GM12878 (cell line): ENCODE results near the gene IFNAR2. TPM values are rescaled to one million over a fixed set of nuclear protein-coding genes. Genes with fewer than 3 reads are reported as not detected.

Source experiments
- ATAC-seq: fragments of 200-7000 bp; cut with Tn5 transposase; 3 replicates; pipeline ENCODE4 v1.9.1; 2020; ENCODE audit warnings: mild to moderate bottlenecking, moderate library complexity
- BruUV-seq: library from RNA; stranded (reverse); fragments of 400-500 nt; replicated peaks from 2 replicates; lab custom pipeline; 2021; lab: Mats Ljungman, UMichigan
- CTCF ChIA-PET: fragments of 300-600 bp; sonication (Branson Sonifier 250); formaldehyde crosslinking; extraction: SDS; loops from one replicate; lab custom pipeline; 2021; ENCODE audit warnings: inconsistent platforms; lab: Yijun Ruan, JAX
- POLR2A ChIA-PET: fragments of 350-600 bp; formaldehyde crosslinking; extraction: SDS; loops from one replicate; lab custom pipeline; 2021; ENCODE audit warnings: inconsistent platforms; lab: Charles Lee
- RAD21 ChIA-PET: fragments of 300-600 bp; sonication (Branson Sonifier 250); formaldehyde crosslinking; loops from one replicate; lab custom pipeline; 2023; ENCODE audit warnings: antibody characterized with exemption; ENCODE audit not compliant: unreplicated experiment; lab: Charles Lee
- SMC1A ChIA-PET: fragments of 300-600 bp; sonication (Branson Sonifier 250); formaldehyde crosslinking; loops from one replicate; lab custom pipeline; 2023; ENCODE audit not compliant: unreplicated experiment, uncharacterized antibody; lab: Charles Lee
- DNase-seq: peaks from one replicate; pipeline ENCODE4 v3.0.0-alpha.2; 2011; ENCODE audit warnings: low read depth, low spot score
- FAIRE-seq: peaks from 3 replicates; lab custom pipeline; 2011; peaks lifted over from hg19 to GRCh38; lab: Jason Lieb, UNC
- H2AFZ ChIP-seq: 2 replicates; pipeline ENCODE4 v1.6.0; 2011; ENCODE audit warnings: low read depth, low read length, control low read depth; ENCODE audit not compliant: control insufficient read depth
- H3K27ac ChIP-seq: 2 replicates; pipeline ENCODE4 v1.5.1; 2011; ENCODE audit warnings: control low read depth; ENCODE audit not compliant: control insufficient read depth, insufficient read depth
- H3K27me3 ChIP-seq, 2 experiments: replicated peaks in 1 of 2; 2 replicates each; pipeline versions ENCODE4 v1.6.0 to v1.6.1; 2011; ENCODE audit warnings: low read length in 1 of 2; ENCODE audit not compliant: control insufficient read depth in 2 of 2, insufficient read depth in 2 of 2
- H3K36me3 ChIP-seq, 2 experiments: 2 replicates each; pipeline ENCODE4 v1.5.1; 2011; ENCODE audit warnings: low read length in 1 of 2; ENCODE audit not compliant: control insufficient read depth in 2 of 2, insufficient read depth in 2 of 2
- H3K4me1 ChIP-seq: 2 replicates; pipeline ENCODE4 v1.6.1; 2011; ENCODE audit warnings: mild to moderate bottlenecking, low read length, moderate library complexity, mixed read lengths; ENCODE audit not compliant: control insufficient read depth, insufficient read depth
- H3K4me2 ChIP-seq: 2 replicates; pipeline ENCODE4 v1.6.0; 2011; ENCODE audit warnings: control low read depth; ENCODE audit not compliant: control insufficient read depth, insufficient read depth
- H3K4me3 ChIP-seq: fragments of 200-600 bp; sonication (generic); 2 replicates; pipeline ENCODE4 v1.5.1; 2016
- H3K79me2 ChIP-seq: 2 replicates; pipeline ENCODE4 v1.6.0; 2011; ENCODE audit warnings: low read length; ENCODE audit not compliant: control insufficient read depth, insufficient read depth
- H3K9ac ChIP-seq: 2 replicates; pipeline ENCODE4 v1.8.0; 2011; ENCODE audit warnings: low read length, control low read depth, mixed read lengths; ENCODE audit not compliant: control insufficient read depth, insufficient read depth
- H3K9me3 ChIP-seq: replicated peaks from 3 replicates; pipeline ENCODE4 v1.5.1; 2011; ENCODE audit warnings: mild to moderate bottlenecking, low read length; ENCODE audit not compliant: control insufficient read depth, insufficient read depth
- H4K20me1 ChIP-seq: 2 replicates; pipeline ENCODE4 v1.6.0; 2011; ENCODE audit not compliant: control insufficient read depth, insufficient read depth
- ATF7 ChIP-seq: fragments of 450-650 bp; IDR thresholded peaks from 2 replicates; pipeline ENCODE4 v1.6.1; 2016; ENCODE audit warnings: low read depth, mild to moderate bottlenecking
- BACH1 ChIP-seq: fragments of 450-650 bp; IDR thresholded peaks from 2 replicates; pipeline ENCODE4 v1.6.1; 2017; ENCODE audit warnings: mild to moderate bottlenecking, borderline replicate concordance
- CREM ChIP-seq: IDR thresholded peaks from 2 replicates; pipeline ENCODE4 v1.6.1; 2014; ENCODE audit warnings: antibody characterized with exemption, low read depth
- DPF2 ChIP-seq: fragments of 450-650 bp; IDR thresholded peaks from 2 replicates; pipeline ENCODE4 v1.6.1; 2017; ENCODE audit warnings: mild to moderate bottlenecking
- EED ChIP-seq: sonication (generic); IDR thresholded peaks from 2 replicates; pipeline ENCODE4 v1.6.1; 2016; ENCODE audit warnings: antibody characterized with exemption, low read depth
- KAT2A ChIP-seq: conservative IDR thresholded peaks from 2 replicates; pipeline ENCODE4 v1.6.1; 2011; ENCODE audit warnings: low read depth, low read length; ENCODE audit not compliant: control insufficient read depth
- LARP7 ChIP-seq: fragments of 450-650 bp; IDR thresholded peaks from 2 replicates; pipeline ENCODE4 v1.6.1; 2017; ENCODE audit warnings: mild to moderate bottlenecking
- MAX ChIP-seq: IDR thresholded peaks from 2 replicates; pipeline ENCODE4 v1.6.1; 2012; ENCODE audit warnings: low read depth, low read length, improper control_type of control experiment
- MXI1 ChIP-seq: fragments of 150-350 bp; IDR thresholded peaks from 2 replicates; pipeline ENCODE4 v1.6.1; 2011; ENCODE audit warnings: low read depth, mild to moderate bottlenecking, inconsistent platforms, low read length, improper control_type of control experiment
- NR2C2 ChIP-seq: IDR thresholded peaks from 2 replicates; pipeline ENCODE4 v1.6.1; 2011; ENCODE audit warnings: borderline replicate concordance, low read depth; ENCODE audit not compliant: control insufficient read depth, insufficient read length
- PAX5 ChIP-seq: IDR thresholded peaks from 2 replicates; pipeline ENCODE4 v1.6.1; 2011; ENCODE audit warnings: low read depth, low read length, borderline replicate concordance
- POLR2AphosphoS2 ChIP-seq: IDR thresholded peaks from 2 replicates; pipeline ENCODE4 v1.6.1; 2011; ENCODE audit warnings: low read depth, mild to moderate bottlenecking, low read length, improper control_type of control experiment, moderate library complexity
- RFX5 ChIP-seq: IDR thresholded peaks from 2 replicates; pipeline ENCODE4 v1.6.1; 2011; ENCODE audit warnings: low read depth, low read length, improper control_type of control experiment
- RUNX3 ChIP-seq: IDR thresholded peaks from 2 replicates; pipeline ENCODE4 v1.6.1; 2012; ENCODE audit warnings: low read length, inconsistent platforms
- SIX5 ChIP-seq: IDR thresholded peaks from 2 replicates; pipeline ENCODE4 v1.6.1; 2011; ENCODE audit warnings: mild to moderate bottlenecking, low read depth, low read length, moderate library complexity; ENCODE audit not compliant: severe bottlenecking
- SPI1 ChIP-seq: IDR thresholded peaks from 2 replicates; pipeline ENCODE4 v1.6.1; 2011; ENCODE audit warnings: low read depth, mild to moderate bottlenecking, low read length, moderate library complexity, borderline replicate concordance; ENCODE audit not compliant: insufficient read depth
- STAT3 ChIP-seq: IDR thresholded peaks from 2 replicates; pipeline ENCODE4 v1.6.1; 2011; ENCODE audit warnings: low read depth, low read length, improper control_type of control experiment
- SUPT20H ChIP-seq: IDR thresholded peaks from 2 replicates; pipeline ENCODE4 v1.6.1; 2011; ENCODE audit warnings: low read depth, mild to moderate bottlenecking, low read length, moderate library complexity, borderline replicate concordance; ENCODE audit not compliant: control insufficient read depth
- WGBS: methylation state at CpG from one replicate; pipeline ENCODE4 v1.1.6; 2016; ENCODE audit warnings: low lambda C conversion rate; ENCODE audit not compliant: insufficient replicate concordance, insufficient coverage; ENCODE audit errors: missing lambda C conversion rate; 5-methylcytosine and 5-hydroxymethylcytosine counted together
- in situ Hi-C: fragments of 300-500 bp; cut with MboI; formaldehyde crosslinking; loops from 9 replicates; pipeline ENCODE4 v1.14.3; 2018; ENCODE audit warnings: mixed read lengths
- intact Hi-C: fragments of 100-400 bp; cut with micrococcal nuclease; formaldehyde crosslinking; loops from one replicate; pipeline ENCODE4 v1.14.2; 2022; ENCODE audit not compliant: unreplicated experiment
- polyA plus RNA-seq, 11 experiments: library from polyadenylated mRNA; depleted of rRNA in 4 of 11; unstranded in 6 of 11; stranded (reverse) in 5 of 11; fragments of >200 nt; fragmentation: Nextera tagmentation in 4 of 11; fragmentation: Illumina TruSeq in 1 of 11; extraction: Ambion mirVana in 4 of 11; extraction: Trizol in 1 of 11; gene quantifications; 1 replicate in 1 of 11; 2 replicates in 10 of 11; pipeline versions ENCODE4 v1.2.1 to v1.2.3, GENCODE V29; 2011 to 2016; ENCODE audit warnings: inconsistent platforms in 2 of 11, missing spikeins in 2 of 11, low read depth in 1 of 11
- total RNA-seq, 4 experiments: library from RNA; depleted of rRNA in 3 of 4; stranded (reverse); fragments of >200 nt in 3 of 4; fragmentation: Illumina TruSeq in 1 of 4; extraction: Trizol in 1 of 4; gene quantifications; 2 replicates each; pipeline versions ENCODE4 v1.2.1 to v1.2.3, GENCODE V29; 2013 to 2021
- TF ChIP-seq, protein P1 (sequence below): fragments of 450-650 bp; IDR thresholded peaks from 2 replicates; pipeline ENCODE4 v1.6.1; 2017; ENCODE audit warnings: antibody characterized with exemption, mild to moderate bottlenecking, moderate library complexity
- TF ChIP-seq, protein P2 (sequence below): IDR thresholded peaks from 2 replicates; pipeline ENCODE4 v1.6.1; 2011; ENCODE audit warnings: borderline replicate concordance, low read depth, mild to moderate bottlenecking, moderate library complexity, low read length; ENCODE audit not compliant: insufficient read depth, poor library complexity, severe bottlenecking

Gene IFNAR2
- total and polyA plus RNA-seq, 10 of the 15 experiments (the other 5 are each of a cell fraction or from before 2014, with no cell fraction given): 8.5 to 99.7 (median 58.1) TPM

DNA sequence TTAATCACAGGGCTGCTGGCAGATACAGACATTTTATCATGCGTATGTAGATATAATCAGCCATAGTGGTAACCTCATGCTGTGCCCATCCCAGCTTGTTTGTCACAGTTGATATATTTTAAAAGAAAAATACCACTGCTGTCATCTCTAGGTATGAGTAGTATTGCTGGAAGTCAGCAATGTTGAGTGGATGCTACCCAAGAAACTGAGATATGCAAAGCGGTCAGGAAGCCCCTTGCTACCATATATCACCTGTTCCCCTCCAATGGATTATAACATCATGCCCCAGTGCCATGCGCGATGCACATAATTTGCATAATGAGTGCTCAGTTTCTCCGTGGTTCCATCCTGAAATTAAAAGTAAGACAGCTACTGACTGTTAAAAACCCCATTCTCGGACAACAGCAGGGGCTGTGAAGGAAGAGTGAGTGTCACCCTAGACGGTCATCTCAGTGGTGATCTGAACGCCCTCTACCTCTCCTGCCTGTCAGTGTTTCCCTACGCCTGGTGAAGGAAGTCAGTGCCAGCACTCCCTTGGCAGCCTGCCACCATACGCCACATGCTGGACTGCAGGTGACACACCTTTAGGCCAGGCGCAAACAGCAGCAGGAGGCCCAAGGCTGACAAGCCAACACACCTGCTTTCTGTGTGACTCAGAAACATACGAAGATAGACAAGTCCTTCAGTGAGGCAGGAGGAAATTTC is 39.2 kb downstream of the IFNAR2 start:
- peak overlapping the region; percentile 93 for H3K4me2 ChIP-seq
- POLR2A ChIA-PET: interaction anchor here (0.5 to 4.4 kb wide), 11 partner anchors 18 to 274 kb away, joined by 3 to 38 read pairs (median 3); partner anchors contain the start of gene IFNAR1
- TF ChIP-seq, protein P1, sequence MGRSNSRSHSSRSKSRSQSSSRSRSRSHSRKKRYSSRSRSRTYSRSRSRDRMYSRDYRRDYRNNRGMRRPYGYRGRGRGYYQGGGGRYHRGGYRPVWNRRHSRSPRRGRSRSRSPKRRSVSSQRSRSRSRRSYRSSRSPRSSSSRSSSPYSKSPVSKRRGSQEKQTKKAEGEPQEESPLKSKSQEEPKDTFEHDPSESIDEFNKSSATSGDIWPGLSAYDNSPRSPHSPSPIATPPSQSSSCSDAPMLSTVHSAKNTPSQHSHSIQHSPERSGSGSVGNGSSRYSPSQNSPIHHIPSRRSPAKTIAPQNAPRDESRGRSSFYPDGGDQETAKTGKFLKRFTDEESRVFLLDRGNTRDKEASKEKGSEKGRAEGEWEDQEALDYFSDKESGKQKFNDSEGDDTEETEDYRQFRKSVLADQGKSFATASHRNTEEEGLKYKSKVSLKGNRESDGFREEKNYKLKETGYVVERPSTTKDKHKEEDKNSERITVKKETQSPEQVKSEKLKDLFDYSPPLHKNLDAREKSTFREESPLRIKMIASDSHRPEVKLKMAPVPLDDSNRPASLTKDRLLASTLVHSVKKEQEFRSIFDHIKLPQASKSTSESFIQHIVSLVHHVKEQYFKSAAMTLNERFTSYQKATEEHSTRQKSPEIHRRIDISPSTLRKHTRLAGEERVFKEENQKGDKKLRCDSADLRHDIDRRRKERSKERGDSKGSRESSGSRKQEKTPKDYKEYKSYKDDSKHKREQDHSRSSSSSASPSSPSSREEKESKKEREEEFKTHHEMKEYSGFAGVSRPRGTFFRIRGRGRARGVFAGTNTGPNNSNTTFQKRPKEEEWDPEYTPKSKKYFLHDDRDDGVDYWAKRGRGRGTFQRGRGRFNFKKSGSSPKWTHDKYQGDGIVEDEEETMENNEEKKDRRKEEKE: no peak
- TF ChIP-seq RFX5: no peak
- no peak for TF ChIP-seq MXI1
- TF ChIP-seq, protein P2, sequence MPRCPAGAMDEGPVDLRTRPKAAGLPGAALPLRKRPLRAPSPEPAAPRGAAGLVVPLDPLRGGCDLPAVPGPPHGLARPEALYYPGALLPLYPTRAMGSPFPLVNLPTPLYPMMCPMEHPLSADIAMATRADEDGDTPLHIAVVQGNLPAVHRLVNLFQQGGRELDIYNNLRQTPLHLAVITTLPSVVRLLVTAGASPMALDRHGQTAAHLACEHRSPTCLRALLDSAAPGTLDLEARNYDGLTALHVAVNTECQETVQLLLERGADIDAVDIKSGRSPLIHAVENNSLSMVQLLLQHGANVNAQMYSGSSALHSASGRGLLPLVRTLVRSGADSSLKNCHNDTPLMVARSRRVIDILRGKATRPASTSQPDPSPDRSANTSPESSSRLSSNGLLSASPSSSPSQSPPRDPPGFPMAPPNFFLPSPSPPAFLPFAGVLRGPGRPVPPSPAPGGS: no peak
- peak; percentile 62 for TF ChIP-seq LARP7
- no peak for TF ChIP-seq POLR2AphosphoS2
- TF ChIP-seq KAT2A: no peak
- TF ChIP-seq RUNX3: peak; percentile 81
- TF ChIP-seq SPI1: no peak
- TF ChIP-seq STAT3: no peak
- TF ChIP-seq DPF2: peak; percentile 40
- no peak for TF ChIP-seq BACH1
- TF ChIP-seq NR2C2: no peak
- TF ChIP-seq SIX5: no peak
- TF ChIP-seq ATF7: peak; percentile 75
- no peak for TF ChIP-seq SUPT20H
- TF ChIP-seq CREM: peak; percentile 42
- TF ChIP-seq MAX: no peak
- TF ChIP-seq EED: peak; percentile 85
- TF ChIP-seq PAX5: peak; percentile 8; the same call in 1 of the 2 replicates

More for the DNA sequence above, 39.2 kb downstream of the IFNAR2 start:
- under 1% methylated on average over 12 of the region's 12 CpGs for whole genome bisulfite sequencing
- H4K20me1 ChIP-seq: no peaks in the 10 kb centered on the region
- peak overlapping the region; percentile 40 for H2AFZ ChIP-seq
- H3K79me2 ChIP-seq: peaks cover 34% of the 10 kb centered on the region
- H3K4me3 ChIP-seq: peak overlapping the region; percentile 81
- intact Hi-C loops (loop anchor here (2.0 to 5.0 kb wide), 4 partner anchors 58 to 174 kb away; no protein-coding TSS in a partner anchor), in situ Hi-C loops (loop anchor here (25.0 kb wide), 1 partner anchor 1593 kb away; no protein-coding TSS in a partner anchor)
- DNase-seq (peak; percentile 96), FAIRE-seq (peak; percentile 96), ATAC-seq (peak; percentile 68)
- RAD21 ChIA-PET: interaction anchor here (0.7 to 4.3 kb wide), 13 partner anchors 31 to 177 kb away, joined by 3 to 51 read pairs (median 8); partner anchors contain the start of genes IFNAR1 and IFNAR2
- SMC1A ChIA-PET: interaction anchor here (0.9 to 6.7 kb wide), 15 partner anchors 9 to 176 kb away, joined by 3 to 92 read pairs (median 5); partner anchors contain the start of gene IFNAR1
- CTCF ChIA-PET: interaction anchor here (0.6 to 3.1 kb wide), 8 partner anchors 11 to 73 kb away, joined by 3 to 16 read pairs (median 7); no protein-coding TSS in a partner anchor
- H3K27me3 ChIP-seq: no peaks in the 10 kb centered on the region
- BruUV-seq: no TSS peak
- H3K27ac ChIP-seq: peak overlapping the region; percentile 96
- peaks cover 0 to 18% of the 10 kb centered on the region in 2 experiments; a peak in 2 of 4 replicates for H3K36me3 ChIP-seq
- H3K9me3 ChIP-seq: no peaks in the 10 kb centered on the region
- H3K9ac ChIP-seq: peak overlapping the region; percentile 56
- peaks cover 24% of the 10 kb centered on the region for H3K4me1 ChIP-seq
